A673 (cell line): Measurements from ENCODE around the gene CNRIP1.

Experiments
- EZH2 ChIP-seq: fragments of 200-600 bp; sonication (generic); IDR thresholded peaks from 2 replicates; pipeline ENCODE4 v1.6.1; 2017; ENCODE audit warnings: borderline replicate concordance, low read depth, mild to moderate bottlenecking, mixed read lengths, antibody characterized with exemption, low read length; ENCODE audit not compliant: poor library complexity, severe bottlenecking
- TF ChIP-seq, protein P1 (sequence below): fragments of 300-800, 200-600 bp; sonication (generic); conservative IDR thresholded peaks from 2 replicates; pipeline ENCODE4 v1.5.1; 2017; ENCODE audit warnings: low read depth, mild to moderate bottlenecking, antibody characterized with exemption, low read length, moderate library complexity, mixed read lengths

DNA sequence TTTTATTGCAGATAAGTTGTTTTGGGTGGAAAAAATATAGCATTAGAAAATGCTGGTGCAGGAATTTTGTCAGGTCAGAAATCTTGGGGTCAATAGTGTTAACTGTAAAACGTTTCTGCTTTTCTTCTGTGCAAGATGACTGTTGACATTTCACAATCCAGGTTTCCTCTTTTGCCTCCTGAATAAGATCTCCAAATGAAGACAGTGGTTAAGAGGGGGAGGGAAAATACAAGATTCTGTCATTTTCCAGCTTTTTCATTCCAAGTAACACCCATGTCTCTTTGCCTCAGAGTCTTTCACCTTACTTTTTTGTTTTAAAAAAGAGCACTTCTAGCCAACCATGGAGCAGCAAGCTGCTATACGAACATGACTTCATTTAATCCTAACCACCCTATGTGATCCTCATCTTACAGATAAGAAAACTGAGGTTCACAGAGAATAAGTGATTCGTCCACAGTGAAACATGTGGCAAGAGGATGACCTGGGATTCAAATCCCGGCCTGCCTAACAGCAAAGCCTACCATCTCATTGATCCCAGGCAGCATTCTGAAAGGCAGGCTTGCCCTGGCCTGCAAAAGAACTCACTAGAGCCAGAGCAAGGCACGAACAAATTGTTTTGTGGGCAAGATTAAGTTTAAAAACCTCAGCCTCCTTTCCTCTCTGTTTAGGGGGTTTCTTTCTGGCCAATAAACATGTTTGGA lies 48.4 kb upstream of the CNRIP1 start:
- TF ChIP-seq, protein P1, sequence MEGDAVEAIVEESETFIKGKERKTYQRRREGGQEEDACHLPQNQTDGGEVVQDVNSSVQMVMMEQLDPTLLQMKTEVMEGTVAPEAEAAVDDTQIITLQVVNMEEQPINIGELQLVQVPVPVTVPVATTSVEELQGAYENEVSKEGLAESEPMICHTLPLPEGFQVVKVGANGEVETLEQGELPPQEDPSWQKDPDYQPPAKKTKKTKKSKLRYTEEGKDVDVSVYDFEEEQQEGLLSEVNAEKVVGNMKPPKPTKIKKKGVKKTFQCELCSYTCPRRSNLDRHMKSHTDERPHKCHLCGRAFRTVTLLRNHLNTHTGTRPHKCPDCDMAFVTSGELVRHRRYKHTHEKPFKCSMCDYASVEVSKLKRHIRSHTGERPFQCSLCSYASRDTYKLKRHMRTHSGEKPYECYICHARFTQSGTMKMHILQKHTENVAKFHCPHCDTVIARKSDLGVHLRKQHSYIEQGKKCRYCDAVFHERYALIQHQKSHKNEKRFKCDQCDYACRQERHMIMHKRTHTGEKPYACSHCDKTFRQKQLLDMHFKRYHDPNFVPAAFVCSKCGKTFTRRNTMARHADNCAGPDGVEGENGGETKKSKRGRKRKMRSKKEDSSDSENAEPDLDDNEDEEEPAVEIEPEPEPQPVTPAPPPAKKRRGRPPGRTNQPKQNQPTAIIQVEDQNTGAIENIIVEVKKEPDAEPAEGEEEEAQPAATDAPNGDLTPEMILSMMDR: no peak
- TF ChIP-seq EZH2: no peak
